ENCODE measurements around the gene ANKRD16. TPM values are rescaled to one million over a fixed set of nuclear protein-coding genes. Genes with fewer than 3 reads are reported as not detected.

Gene ANKRD16
- total RNA-seq, 4 donors from 2014 or later: 3.3 to 8.9 (median 5.9) TPM

- H3K27ac ChIP-seq: peak overlapping the region; percentile 89 to 100 (median 95)
- no peak for ATAC-seq
- peaks cover 6 to 42% (median 19%) of the 10 kb centered on the region in 3 donors for H3K4me1 ChIP-seq
- TF ChIP-seq, protein P1, sequence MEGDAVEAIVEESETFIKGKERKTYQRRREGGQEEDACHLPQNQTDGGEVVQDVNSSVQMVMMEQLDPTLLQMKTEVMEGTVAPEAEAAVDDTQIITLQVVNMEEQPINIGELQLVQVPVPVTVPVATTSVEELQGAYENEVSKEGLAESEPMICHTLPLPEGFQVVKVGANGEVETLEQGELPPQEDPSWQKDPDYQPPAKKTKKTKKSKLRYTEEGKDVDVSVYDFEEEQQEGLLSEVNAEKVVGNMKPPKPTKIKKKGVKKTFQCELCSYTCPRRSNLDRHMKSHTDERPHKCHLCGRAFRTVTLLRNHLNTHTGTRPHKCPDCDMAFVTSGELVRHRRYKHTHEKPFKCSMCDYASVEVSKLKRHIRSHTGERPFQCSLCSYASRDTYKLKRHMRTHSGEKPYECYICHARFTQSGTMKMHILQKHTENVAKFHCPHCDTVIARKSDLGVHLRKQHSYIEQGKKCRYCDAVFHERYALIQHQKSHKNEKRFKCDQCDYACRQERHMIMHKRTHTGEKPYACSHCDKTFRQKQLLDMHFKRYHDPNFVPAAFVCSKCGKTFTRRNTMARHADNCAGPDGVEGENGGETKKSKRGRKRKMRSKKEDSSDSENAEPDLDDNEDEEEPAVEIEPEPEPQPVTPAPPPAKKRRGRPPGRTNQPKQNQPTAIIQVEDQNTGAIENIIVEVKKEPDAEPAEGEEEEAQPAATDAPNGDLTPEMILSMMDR (IDR thresholded peaks at IDR 0.05): no peak
- TF ChIP-seq EP300 (IDR thresholded peaks at IDR 0.05): no peak
- no peak for TF ChIP-seq POLR2A (IDR thresholded peaks at IDR 0.05)
- no peak for TF ChIP-seq POLR2AphosphoS5 (IDR thresholded peaks at IDR 0.05)
- H3K9me3 ChIP-seq: no peaks in the 10 kb centered on the region
- no peaks in the 10 kb centered on the region for H3K27me3 ChIP-seq
- H3K4me3 ChIP-seq: peak overlapping the region; percentile 91 to 99
- WGBS, 2 donors (ENCODE audit: low coverage in 1 of 2): 28 to 30% methylated on average over 9 to 11 of the region's 12 CpGs
- no peaks in the 10 kb centered on the region for H3K36me3 ChIP-seq
Observed at GRCh38 chr10:5814110-5815107, 75.3 kb downstream of the ANKRD16 start.

GRCh38 chr10:5813341-5814109, 76.2 kb downstream of the ANKRD16 start, which contains the start of gene GDI2:
GDI2 (minus strand) TSS chr10:5813434; CDS start chr10:5813258, 176 bp downstream.
- Histone ChIP-seq H3K27me3 (no peaks in the 10 kb centered on the region), H3K27ac (peak within 1 kb of the TSS; percentile 92 to 100 (median 95)), H3K4me3 (peak within 1 kb of the TSS; percentile 91 to 99), H3K36me3 (no peaks in the 10 kb centered on the region), H3K4me1 (peaks cover 8 to 50% (median 22%) of the 10 kb centered on the region in 3 donors), H3K9me3 (no peaks in the 10 kb centered on the region)
- 0 to 1% methylated on average over 8 to 19 of the region's 77 CpGs for WGBS, 2 donors (ENCODE audit: low coverage in 1 of 2)
- peak; percentile 78 to 81 for TF ChIP-seq POLR2A (IDR thresholded peaks at IDR 0.05)
- peak; percentile 98 for TF ChIP-seq POLR2AphosphoS5 (IDR thresholded peaks at IDR 0.05)
- TF ChIP-seq EP300 (IDR thresholded peaks at IDR 0.05): no peak
- TF ChIP-seq, protein P1 (IDR thresholded peaks at IDR 0.05): peak in 3 of 4 experiments; percentile 8 to 34 (median 24)
- peak; percentile 98 for ATAC-seq

GRCh38 chr10:5813091-5813340, 76.7 kb downstream of the ANKRD16 start:
- H3K9me3 ChIP-seq: no peaks in the 10 kb centered on the region
- H3K27ac ChIP-seq: peak overlapping the region; percentile 92 to 100 (median 95)
- 0% methylated on average over 1 of the region's 29 CpGs; no CpG with 5 or more reads in 1 of the 2 donors for WGBS, 2 donors (ENCODE audit: low coverage in 1 of 2)
- H3K27me3 ChIP-seq: no peaks in the 10 kb centered on the region
- TF ChIP-seq POLR2A (IDR thresholded peaks at IDR 0.05) (no peak), POLR2AphosphoS5 (IDR thresholded peaks at IDR 0.05) (no peak), EP300 (IDR thresholded peaks at IDR 0.05) (no peak)
- TF ChIP-seq, protein P1 (IDR thresholded peaks at IDR 0.05): no peak
- peaks cover 8 to 54% (median 22%) of the 10 kb centered on the region in 3 donors for H3K4me1 ChIP-seq
- H3K36me3 ChIP-seq: peaks cover 0 to 3% of the 10 kb centered on the region in 2 donors
- peak overlapping the region; percentile 91 to 99 for H3K4me3 ChIP-seq
- ATAC-seq: peak; percentile 44

- Histone ChIP-seq H3K4me3 (peak overlapping the region; percentile 91 to 99), H3K27ac (peak overlapping the region; percentile 92 to 100 (median 95)), H3K4me1 (peaks cover 9 to 59% (median 22%) of the 10 kb centered on the region in 3 donors), H3K36me3 (peaks cover 0 to 5% of the 10 kb centered on the region in 2 donors), H3K27me3 (no peaks in the 10 kb centered on the region), H3K9me3 (no peaks in the 10 kb centered on the region)
- TF ChIP-seq, protein P1 (IDR thresholded peaks at IDR 0.05): peak in 1 of 4 experiments; percentile 21
- TF ChIP-seq POLR2AphosphoS5 (IDR thresholded peaks at IDR 0.05) (no peak), POLR2A (IDR thresholded peaks at IDR 0.05) (no peak), EP300 (IDR thresholded peaks at IDR 0.05) (no peak)
- 0 to 1% methylated on average over 5 to 15 of the region's 49 CpGs for WGBS, 2 donors (ENCODE audit: low coverage in 1 of 2)
- ATAC-seq: peak; percentile 38
Observed at GRCh38 chr10:5812283-5813090, 77.2 kb downstream of the ANKRD16 start.
